H1 (cell line): ENCODE measurements around the gene SLC25A34. TPM values are rescaled to one million over a fixed set of nuclear protein-coding genes. Genes with fewer than 3 reads are reported as not detected.

Experiments used
- CBX5 ChIP-seq: fragments of 300-800, 300-1000 bp; sonication (generic); IDR thresholded peaks from 2 replicates; pipeline ENCODE4 v1.7.1; 2016; ENCODE audit warnings: antibody characterized with exemption, low read length, low read depth
- CBX8 ChIP-seq: fragments of 300-800, 300-1000 bp; sonication (generic); IDR thresholded peaks from 2 replicates; pipeline ENCODE4 v1.7.1; 2016; ENCODE audit warnings: low read depth, low read length, borderline replicate concordance
- RAD21 ChIP-seq, 2 experiments: IDR thresholded peaks in 1 of 2; conservative IDR thresholded peaks in 1 of 2; 2 replicates each; pipeline ENCODE4 v1.6.1; 2011; ENCODE audit warnings: low read depth in 2 of 2, low read length in 2 of 2, improper control_type of control experiment in 1 of 2, inconsistent platforms in 1 of 2, mild to moderate bottlenecking in 1 of 2, moderate library complexity in 1 of 2
- RXRA ChIP-seq: IDR thresholded peaks from 2 replicates; pipeline ENCODE4 v1.6.1; 2011; ENCODE audit warnings: low read depth, mild to moderate bottlenecking, low read length, moderate library complexity; ENCODE audit not compliant: insufficient read depth
- polyA plus RNA-seq, 7 experiments: library from polyadenylated mRNA; depleted of rRNA in 3 of 7; stranded (reverse) in 5 of 7; unstranded in 2 of 7; fragments of >200 nt in 5 of 7; fragments of 200-250 nt in 2 of 7; gene quantifications; 1 replicate in 5 of 7; 2 replicates in 1 of 7; 4 replicates in 1 of 7; pipeline versions ENCODE4 v1.2.1 to v1.2.3, GENCODE V29; 2011 to 2013; ENCODE audit warnings: missing spikeins in 2 of 7, mixed read lengths in 2 of 7
- total RNA-seq: library from RNA; stranded (reverse); fragmentation: NEBNext Ultra II Directional; extraction: Animal tissue kit (Norgen Biotek cat#: 25700); gene quantifications from 2 replicates; pipeline ENCODE4 v1.2.1, GENCODE V29; 2021

The SLC25A34 gene
- total and polyA plus RNA-seq, 2 of the 8 experiments (the other 6 are each of a cell fraction or from before 2014, with no cell fraction given): 0.48 to 0.62 TPM

DNA sequence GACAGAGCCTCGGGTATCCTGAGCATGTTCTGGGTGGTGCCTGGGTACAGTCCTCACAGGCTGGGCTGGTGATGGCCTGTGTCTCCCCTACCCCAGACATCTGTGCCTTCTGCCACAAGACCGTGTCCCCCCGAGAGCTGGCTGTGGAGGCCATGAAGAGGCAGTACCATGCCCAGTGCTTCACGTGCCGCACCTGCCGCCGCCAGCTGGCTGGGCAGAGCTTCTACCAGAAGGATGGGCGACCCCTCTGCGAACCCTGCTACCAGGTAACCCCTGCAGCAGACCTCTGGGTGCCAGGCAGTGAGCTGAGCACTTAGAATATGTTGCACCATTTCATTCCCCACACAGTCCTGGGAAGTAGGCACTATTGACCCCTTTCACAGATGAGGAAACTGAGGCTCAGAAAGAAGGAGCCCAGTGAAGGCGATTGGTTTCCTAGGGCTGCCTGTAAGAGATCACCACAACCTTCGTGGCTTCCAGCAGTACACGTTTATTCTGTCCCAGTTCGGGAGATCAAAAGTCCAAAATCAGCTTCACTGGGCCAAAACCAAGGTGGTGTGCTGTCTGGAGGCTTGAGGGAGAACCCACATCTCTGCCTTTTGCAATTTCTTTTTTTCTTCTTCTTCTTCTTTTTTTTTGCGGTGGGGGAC, 34.4 kb downstream of the SLC25A34 start (continued):
- TF ChIP-seq CBX8 (no peak), CBX5 (no peak), RXRA (no peak), RAD21 (IDR thresholded peaks at IDR 0.05 in 1 of 2, conservative IDR thresholded peaks at IDR 0.05 in 1 of 2; ENCODE audit: low read depth in 2 of 2, low read length in 2 of 2) (no peak)
